Vagina (tissue), 2 donors: Measurements from ENCODE around the gene AUH.

Source experiments
- CTCF ChIP-seq, 3 experiments: fragments of 450-650 bp in 2 of 3; fragments of 200-600 bp in 1 of 3; sonication (generic) in 1 of 3; IDR thresholded peaks; one replicate each; pipeline ENCODE4 v1.5.1; 2017 to 2019; ENCODE audit warnings: antibody characterized with exemption in 3 of 3, mild to moderate bottlenecking in 2 of 3, moderate library complexity in 2 of 3
- POLR2A ChIP-seq, 2 donors: fragments of 450-650 bp; IDR thresholded peaks; one replicate each; pipeline ENCODE4 v1.6.1; 2017; ENCODE audit warnings: antibody characterized with exemption in 2 of 2, mild to moderate bottlenecking in 2 of 2, moderate library complexity in 2 of 2
- POLR2AphosphoS5 ChIP-seq, 2 donors: sonication (generic); formaldehyde crosslinking; IDR thresholded peaks; one replicate each; pipeline ENCODE4 v1.9.0; 2017; ENCODE audit warnings: antibody characterized with exemption in 2 of 2, mild to moderate bottlenecking in 2 of 2, low read depth in 1 of 2; ENCODE audit not compliant: insufficient read depth in 1 of 2

GRCh38 chr9:91223000-91223399 lies 138.7 kb downstream of the AUH start:
- TF ChIP-seq POLR2A (IDR thresholded peaks at IDR 0.05) (no peak), CTCF (IDR thresholded peaks at IDR 0.05) (no peak), POLR2AphosphoS5 (IDR thresholded peaks at IDR 0.05; ENCODE audit: insufficient read depth in 1 of 2, low read depth in 1 of 2) (no peak)
